Frontal cortex (tissue), 4 donors: Measurements from ENCODE around the gene PEA15. TPM values are rescaled to one million over a fixed set of nuclear protein-coding genes. Genes with fewer than 3 reads are reported as not detected.

ENCODE experiments used
- DNase-seq, 2 donors: peaks; one replicate each; pipeline ENCODE4 v3.0.0; 2012; ENCODE audit warnings: low spot score in 2 of 2
- FAIRE-seq: peaks from 2 replicates; lab custom pipeline; 2012; peaks lifted over from hg19 to GRCh38; lab: Jason Lieb, UNC
- total RNA-seq: library from RNA; depleted of rRNA; stranded (reverse); fragments of >200 nt; gene quantifications from one replicate; pipeline ENCODE4 v1.2.3, GENCODE V29; 2014
- donor health status: control.
- donor health status: control.
- donor health status: control.

Gene PEA15
- total RNA-seq, 1 donor from 2014 or later = 84.4 TPM

GRCh38 chr1:160261893-160262794, 57.0 kb downstream of the PEA15 start, which contains the start of gene DCAF8:
TSS of gene DCAF8 (minus strand) at chr1:160262549. CDS start at chr1:160244008, 18,541 bp downstream.
- no peak for FAIRE-seq
- peak; percentile 82 to 87 for DNase-seq

DNA sequence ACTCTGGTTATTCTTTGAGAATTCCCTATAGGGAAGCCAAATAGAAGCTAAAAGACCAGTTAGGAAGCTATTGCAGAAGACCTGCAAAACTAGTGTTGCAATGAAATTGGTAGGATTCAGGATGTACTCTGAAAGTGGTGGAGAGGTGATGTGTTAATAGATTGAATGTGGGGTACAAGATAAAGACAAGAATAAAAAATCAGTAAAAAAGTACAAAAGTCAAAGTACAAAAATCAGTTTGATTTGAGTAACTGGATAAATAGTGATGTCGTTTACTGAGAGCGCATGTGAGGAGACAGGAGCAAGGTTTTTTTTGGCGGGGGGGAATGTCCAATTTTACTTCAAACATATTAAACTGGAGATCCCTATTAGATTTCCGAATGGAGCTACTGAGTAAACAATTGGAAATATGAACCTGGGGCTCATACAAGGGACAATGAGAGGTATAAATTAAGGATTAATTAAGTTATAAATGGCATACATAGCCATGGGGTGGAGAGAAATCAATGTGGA, 59.7 kb downstream of the PEA15 start:
- DNase-seq (no peak), FAIRE-seq (no peak)

Other genes with a start within 250 kb of the PEA15 start
- gene PIGM, start 173.4 kb upstream of the PEA15 start, total RNA-seq = 7.7 TPM
- gene KCNJ10, start 135.2 kb upstream of the PEA15 start, total RNA-seq = 1.6 TPM
- 11.4 TPM for gene KCNJ9, start 123.8 kb upstream of the PEA15 start, total RNA-seq
- 48.5 TPM for gene IGSF8, start 106.8 kb upstream of the PEA15 start, total RNA-seq
- gene ATP1A2, start 89.6 kb upstream of the PEA15 start, total RNA-seq = 45.7 TPM
- not detected for gene ATP1A4, start 53.8 kb upstream of the PEA15 start, total RNA-seq
- gene CASQ1, start 14.8 kb upstream of the PEA15 start, total RNA-seq = 4.9 TPM
- gene DCAF8, start 57.2 kb downstream of the PEA15 start, total RNA-seq = 38.3 TPM
- gene PEX19, start 79.7 kb downstream of the PEA15 start, total RNA-seq = 24.1 TPM
- gene COPA, start 137.9 kb downstream of the PEA15 start, total RNA-seq = 161 TPM
- 24.5 TPM for gene NCSTN, start 138.0 kb downstream of the PEA15 start, total RNA-seq
- gene NHLH1, start 161.7 kb downstream of the PEA15 start, total RNA-seq = 0.41 TPM
- 11.0 TPM for gene VANGL2, start 195.2 kb downstream of the PEA15 start, total RNA-seq